Caco-2 (cell line): ENCODE results near the gene PPT1. TPM values are rescaled to one million over a fixed set of nuclear protein-coding genes. Genes with fewer than 3 reads are reported as not detected.
A peak's percentile ranks its signal among the peaks of the same experiment; 100 is the strongest.

Experiments used
- BruUV-seq: library from RNA; stranded (reverse); fragments of 400-500 nt; replicated peaks from 2 replicates; lab custom pipeline; 2021; lab: Mats Ljungman, UMichigan
- CTCF ChIA-PET: fragments of 300-600 bp; sonication (Branson Sonifier 250); formaldehyde crosslinking; loops from one replicate; lab custom pipeline; 2022; ENCODE audit warnings: antibody characterized with exemption; lab: Charles Lee
- POLR2A ChIA-PET: fragments of 300-600 bp; sonication (Branson Sonifier 250); formaldehyde crosslinking; loops from one replicate; lab custom pipeline; 2022; ENCODE audit warnings: antibody characterized with exemption; lab: Charles Lee
- DNase-seq, 2 experiments: peaks; one replicate each; pipeline versions ENCODE4 v3.0.0 to v3.0.0-alpha.2; 2020 to 2022
- H3K27me3 ChIP-seq: replicated peaks from 2 replicates; pipeline ENCODE4 v1.6.0; 2011; ENCODE audit warnings: low read length; ENCODE audit not compliant: control insufficient read depth, insufficient read depth
- H3K36me3 ChIP-seq: 2 replicates; pipeline ENCODE4 v1.5.1; 2011; ENCODE audit warnings: low read length; ENCODE audit not compliant: control insufficient read depth, insufficient read depth
- H3K4me1 ChIP-seq: fragments of 250-450 bp; sonication (Bioruptor Pico); 2 replicates; pipeline ENCODE4 v1.5.1; 2020; ENCODE audit warnings: mild to moderate bottlenecking
- H3K4me3 ChIP-seq: 2 replicates; pipeline ENCODE4 v1.5.1; 2011; ENCODE audit warnings: low read depth, mild to moderate bottlenecking, control low read depth, low read length
- H3K9me3 ChIP-seq: fragments of 250-450 bp; sonication (Bioruptor Pico); 2 replicates; pipeline ENCODE4 v1.5.1; 2020; ENCODE audit warnings: mild to moderate bottlenecking, moderate library complexity
- H3K27ac Mint-ChIP-seq: one replicate; pipeline ENCODE4 v1.8.0; 2022; ENCODE audit warnings: mixed read lengths; ENCODE audit not compliant: unreplicated experiment
- H3K27me3 Mint-ChIP-seq: one replicate; pipeline ENCODE4 v1.8.0; 2022; ENCODE audit warnings: mixed read lengths; ENCODE audit not compliant: insufficient read depth, unreplicated experiment
- H3K36me3 Mint-ChIP-seq: one replicate; pipeline ENCODE4 v1.8.0; 2022; ENCODE audit warnings: mild to moderate bottlenecking, mixed read lengths; ENCODE audit not compliant: insufficient read depth, unreplicated experiment
- H3K4me1 Mint-ChIP-seq: one replicate; pipeline ENCODE4 v1.8.0; 2022; ENCODE audit warnings: low read depth, mixed read lengths; ENCODE audit not compliant: unreplicated experiment
- H3K4me3 Mint-ChIP-seq: one replicate; pipeline ENCODE4 v1.8.0; 2022; ENCODE audit warnings: mild to moderate bottlenecking, moderate library complexity, mixed read lengths; ENCODE audit not compliant: unreplicated experiment
- H3K9me3 Mint-ChIP-seq: one replicate; pipeline ENCODE4 v1.8.0; 2022; ENCODE audit warnings: mixed read lengths; ENCODE audit not compliant: unreplicated experiment
- intact Hi-C: fragments of 100-400 bp; cut with micrococcal nuclease; formaldehyde crosslinking; loops from one replicate; pipeline ENCODE4 v1.10.0; 2022; ENCODE audit not compliant: unreplicated experiment
- total RNA-seq: library from RNA; stranded (reverse); gene quantifications from 2 replicates; pipeline ENCODE4 v1.2.3, GENCODE V29; 2022
- TF ChIP-seq, protein P1 (sequence below), 2 experiments: fragments of 200-600 bp in 1 of 2; IDR thresholded peaks; 1 replicate in 1 of 2; 2 replicates in 1 of 2; pipeline versions ENCODE4 v1.5.1 to v1.8.0; 2011 to 2022; ENCODE audit warnings: antibody characterized with exemption in 1 of 2, control low read depth in 1 of 2, inconsistent platforms in 1 of 2, low read depth in 1 of 2, low read length in 1 of 2, mild to moderate bottlenecking in 1 of 2, moderate library complexity in 1 of 2; ENCODE audit not compliant: insufficient read depth in 1 of 2, severe bottlenecking in 1 of 2, unreplicated experiment in 1 of 2

Gene PPT1
- total RNA-seq, 1 experiment from 2014 or later = 144 TPM

DNA sequence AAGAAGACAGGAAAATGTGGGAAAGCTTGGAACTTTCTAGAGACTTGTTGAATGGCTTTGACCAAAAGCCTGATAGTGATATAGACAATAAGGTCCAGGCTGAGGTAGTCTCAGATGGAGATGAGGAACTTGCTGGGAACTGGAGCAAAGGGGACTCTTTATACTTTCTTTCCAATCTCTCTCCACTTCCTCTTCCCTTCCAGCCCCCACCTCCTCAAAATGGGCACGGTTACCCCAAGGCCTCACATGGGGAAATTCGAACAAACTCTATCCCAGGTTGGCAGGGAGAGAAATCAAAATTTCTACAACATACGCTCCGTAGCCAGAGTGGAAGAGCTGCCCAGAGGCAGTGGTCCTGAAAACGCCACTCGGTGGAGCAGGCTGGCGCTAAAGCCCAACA is 15.2 kb downstream of the PPT1 start:
- BruUV-seq = no TSS peak
- H3K4me3 Mint-ChIP-seq = no peak overlapping the region
- H3K4me1 Mint-ChIP-seq = no peaks in the 10 kb centered on the region
- TF ChIP-seq, protein P1, sequence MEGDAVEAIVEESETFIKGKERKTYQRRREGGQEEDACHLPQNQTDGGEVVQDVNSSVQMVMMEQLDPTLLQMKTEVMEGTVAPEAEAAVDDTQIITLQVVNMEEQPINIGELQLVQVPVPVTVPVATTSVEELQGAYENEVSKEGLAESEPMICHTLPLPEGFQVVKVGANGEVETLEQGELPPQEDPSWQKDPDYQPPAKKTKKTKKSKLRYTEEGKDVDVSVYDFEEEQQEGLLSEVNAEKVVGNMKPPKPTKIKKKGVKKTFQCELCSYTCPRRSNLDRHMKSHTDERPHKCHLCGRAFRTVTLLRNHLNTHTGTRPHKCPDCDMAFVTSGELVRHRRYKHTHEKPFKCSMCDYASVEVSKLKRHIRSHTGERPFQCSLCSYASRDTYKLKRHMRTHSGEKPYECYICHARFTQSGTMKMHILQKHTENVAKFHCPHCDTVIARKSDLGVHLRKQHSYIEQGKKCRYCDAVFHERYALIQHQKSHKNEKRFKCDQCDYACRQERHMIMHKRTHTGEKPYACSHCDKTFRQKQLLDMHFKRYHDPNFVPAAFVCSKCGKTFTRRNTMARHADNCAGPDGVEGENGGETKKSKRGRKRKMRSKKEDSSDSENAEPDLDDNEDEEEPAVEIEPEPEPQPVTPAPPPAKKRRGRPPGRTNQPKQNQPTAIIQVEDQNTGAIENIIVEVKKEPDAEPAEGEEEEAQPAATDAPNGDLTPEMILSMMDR (IDR thresholded peaks at IDR 0.05; ENCODE audit: insufficient read depth in 1 of 2, low read depth in 1 of 2, low read length in 1 of 2, severe bottlenecking in 1 of 2, unreplicated experiment in 1 of 2) = no peak
- Histone ChIP-seq H3K27me3 (no peaks in the 10 kb centered on the region), H3K36me3 (no peaks in the 10 kb centered on the region), H3K9me3 (no peaks in the 10 kb centered on the region), H3K4me1 (no peaks in the 10 kb centered on the region), H3K4me3 (no peak overlapping the region)
- ChIA-PET POLR2A (no interaction called here), CTCF (no interaction called here)
- intact Hi-C loops = loop anchor here (10.0 kb wide), 1 partner anchor 63 kb away; no protein-coding TSS in a partner anchor
- H3K27ac Mint-ChIP-seq = no peak overlapping the region
- no peak for DNase-seq
- no peaks in the 10 kb centered on the region for H3K9me3 Mint-ChIP-seq
- H3K27me3 Mint-ChIP-seq = no peaks in the 10 kb centered on the region
- H3K36me3 Mint-ChIP-seq = peaks cover 49% of the 10 kb centered on the region

DNA sequence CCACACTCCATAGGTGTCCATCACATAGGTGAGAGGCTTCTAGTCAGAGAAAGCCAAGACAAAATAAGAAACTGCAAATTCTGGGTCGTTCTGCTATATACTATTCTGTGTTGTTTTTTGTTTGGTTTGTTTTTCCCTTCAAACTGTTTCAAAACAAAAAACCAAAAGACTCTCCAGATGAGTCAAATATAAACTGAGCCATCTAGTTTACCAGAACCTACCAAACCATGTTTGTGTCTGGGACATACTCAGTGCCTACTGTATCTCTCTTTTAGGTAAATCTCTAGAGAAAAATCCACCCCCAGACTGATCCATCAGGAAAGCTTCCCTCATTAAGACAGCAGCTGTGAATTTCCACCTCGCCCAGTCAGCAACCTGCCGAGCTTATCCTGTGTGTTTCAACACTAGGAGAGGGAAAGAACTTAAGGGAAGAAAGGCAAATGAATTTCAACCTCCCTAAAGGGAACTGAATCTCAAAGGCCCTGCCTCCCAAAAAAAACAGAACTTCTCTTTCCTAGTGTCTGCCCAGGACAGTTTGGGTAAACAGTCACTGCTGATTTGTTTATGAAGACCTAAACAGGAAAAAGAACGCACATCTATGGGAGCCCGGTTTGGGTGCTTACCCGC is 17.2 kb downstream of the PPT1 start:
- H3K4me3 Mint-ChIP-seq = no peak overlapping the region
- H3K27ac Mint-ChIP-seq = no peak overlapping the region
- H3K9me3 ChIP-seq = no peaks in the 10 kb centered on the region
- TF ChIP-seq, protein P1 (IDR thresholded peaks at IDR 0.05; ENCODE audit: insufficient read depth in 1 of 2, low read depth in 1 of 2, low read length in 1 of 2, severe bottlenecking in 1 of 2, unreplicated experiment in 1 of 2) = no peak
- no peaks in the 10 kb centered on the region for H3K4me1 Mint-ChIP-seq
- no TSS peak for BruUV-seq
- intact Hi-C loops = loop anchor here (10.0 kb wide), 2 partner anchors 65 to 225 kb away; no protein-coding TSS in a partner anchor
- H3K27me3 ChIP-seq = no peaks in the 10 kb centered on the region
- no peaks in the 10 kb centered on the region for H3K36me3 ChIP-seq
- ChIA-PET POLR2A (no interaction called here), CTCF (no interaction called here)
- H3K9me3 Mint-ChIP-seq = no peaks in the 10 kb centered on the region
- H3K36me3 Mint-ChIP-seq = peaks cover 49% of the 10 kb centered on the region
- no peaks in the 10 kb centered on the region for H3K4me1 ChIP-seq
- H3K27me3 Mint-ChIP-seq = no peaks in the 10 kb centered on the region
- no peak overlapping the region for H3K4me3 ChIP-seq
- no peak for DNase-seq

DNA sequence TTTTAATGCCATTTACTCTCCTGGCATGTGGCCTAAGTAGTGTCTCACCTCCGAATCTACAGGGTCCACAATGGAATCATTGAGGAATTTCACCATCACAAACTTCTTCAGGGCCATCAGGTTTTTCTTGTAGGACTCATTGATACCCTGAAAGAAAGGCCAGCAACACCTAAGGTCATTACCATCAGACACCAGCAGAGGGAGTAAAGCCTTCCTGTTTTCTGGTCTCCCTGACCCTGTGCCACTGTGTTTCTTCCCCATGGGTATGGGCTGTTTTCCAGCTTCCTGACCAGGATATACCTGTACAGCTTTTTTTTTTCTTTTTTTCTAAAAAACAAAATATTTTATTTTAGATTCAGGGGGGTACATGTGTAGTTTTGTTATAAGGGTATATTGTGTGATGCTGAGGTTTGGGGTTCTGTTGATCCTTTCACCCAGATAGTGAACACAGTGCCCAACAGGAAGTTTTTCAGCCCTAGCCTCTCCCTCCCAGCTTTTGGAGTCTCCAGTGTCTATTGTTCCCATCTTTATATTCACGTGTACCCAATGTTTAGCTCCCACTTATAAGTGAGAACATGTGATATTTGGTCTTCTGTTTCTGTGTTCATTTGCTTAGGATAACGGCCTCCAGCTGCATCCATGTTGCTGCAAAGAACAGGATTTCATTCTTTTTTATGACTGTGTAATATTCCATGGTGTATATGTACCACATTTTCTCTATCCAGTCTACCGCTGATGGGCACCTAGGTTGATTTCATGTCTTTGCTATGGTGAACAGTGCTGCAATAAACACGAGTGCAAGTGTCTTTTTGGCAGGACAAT is 18.3 kb downstream of the PPT1 start:
- intact Hi-C loops = loop anchor here (1.0 to 10.0 kb wide), 2 partner anchors 226 to 260 kb away; no protein-coding TSS in a partner anchor
- ChIA-PET CTCF (interaction anchor here (0.8 to 1.4 kb wide), 3 partner anchors 65 to 260 kb away, joined by 4 to 6 read pairs (median 6); no protein-coding TSS in a partner anchor), POLR2A (no interaction called here)
- H3K9me3 ChIP-seq = no peaks in the 10 kb centered on the region
- no peaks in the 10 kb centered on the region for H3K27me3 ChIP-seq
- no TSS peak for BruUV-seq
- Mint-ChIP-seq H3K9me3 (no peaks in the 10 kb centered on the region), H3K36me3 (peaks cover 53% of the 10 kb centered on the region), H3K4me1 (no peaks in the 10 kb centered on the region), H3K27ac (no peak overlapping the region), H3K27me3 (no peaks in the 10 kb centered on the region), H3K4me3 (no peak overlapping the region)
- H3K4me1 ChIP-seq = no peaks in the 10 kb centered on the region
- DNase-seq = peak; percentile 58 to 75
- no peaks in the 10 kb centered on the region for H3K36me3 ChIP-seq
- TF ChIP-seq, protein P1 (IDR thresholded peaks at IDR 0.05; ENCODE audit: insufficient read depth in 1 of 2, low read depth in 1 of 2, low read length in 1 of 2, severe bottlenecking in 1 of 2, unreplicated experiment in 1 of 2) = peak; percentile 62 to 70
- no peak overlapping the region for H3K4me3 ChIP-seq
